SK-MEL-5 (cell line): ENCODE measurements around the gene HLA-DRB1. TPM values are rescaled to one million over a fixed set of nuclear protein-coding genes. Genes with fewer than 3 reads are reported as not detected.
"Not testable (repeated sequence)": the region's sequence is repeated elsewhere in the genome, so short reads cannot be mapped to it uniquely, and the experiment has no call there.

Experiments used
- DNase-seq: peaks from one replicate; pipeline ENCODE4 v3.0.0-alpha.2; 2016; ENCODE audit warnings: low read depth, low spot score
- in situ Hi-C: cut with HindIII; loops from 2 replicates; pipeline ENCODE4 v1.10.0; 2016; ENCODE audit warnings: low sequenced_read_pairs, high pct_unique_total_duplicates, low pct_unique_long_range_greater_than_20kb
- total RNA-seq: library from RNA; depleted of rRNA; stranded (reverse); fragments of >200 nt; shearing (Covaris generic); gene quantifications from 2 replicates; pipeline ENCODE4 v1.2.3, GENCODE V29; 2014

HLA-DRB1 gene
- total RNA-seq, 1 experiment from 2014 or later, result 2.1 TPM

DNA sequence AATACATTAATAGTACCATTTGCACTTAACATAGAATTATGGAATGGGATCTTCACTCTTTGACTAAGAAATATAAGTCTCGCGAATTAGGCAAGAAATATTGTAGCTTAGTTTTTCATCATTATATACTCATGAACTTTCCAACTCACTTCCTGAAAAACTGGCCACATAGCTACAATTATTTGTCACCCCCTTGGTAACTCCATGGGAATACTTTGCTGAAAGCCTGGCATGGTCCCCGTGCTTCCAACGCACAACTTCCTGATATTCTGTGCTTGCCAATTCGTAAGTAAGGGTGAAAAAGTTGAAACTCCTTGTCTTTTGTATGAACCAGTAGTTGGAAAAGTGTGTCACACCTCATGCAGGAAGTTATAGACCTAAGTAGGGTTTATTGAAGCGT, 23.8 kb upstream of the HLA-DRB1 start:
- in situ Hi-C loops, result no loop called here
- DNase-seq, result no peak

DNA sequence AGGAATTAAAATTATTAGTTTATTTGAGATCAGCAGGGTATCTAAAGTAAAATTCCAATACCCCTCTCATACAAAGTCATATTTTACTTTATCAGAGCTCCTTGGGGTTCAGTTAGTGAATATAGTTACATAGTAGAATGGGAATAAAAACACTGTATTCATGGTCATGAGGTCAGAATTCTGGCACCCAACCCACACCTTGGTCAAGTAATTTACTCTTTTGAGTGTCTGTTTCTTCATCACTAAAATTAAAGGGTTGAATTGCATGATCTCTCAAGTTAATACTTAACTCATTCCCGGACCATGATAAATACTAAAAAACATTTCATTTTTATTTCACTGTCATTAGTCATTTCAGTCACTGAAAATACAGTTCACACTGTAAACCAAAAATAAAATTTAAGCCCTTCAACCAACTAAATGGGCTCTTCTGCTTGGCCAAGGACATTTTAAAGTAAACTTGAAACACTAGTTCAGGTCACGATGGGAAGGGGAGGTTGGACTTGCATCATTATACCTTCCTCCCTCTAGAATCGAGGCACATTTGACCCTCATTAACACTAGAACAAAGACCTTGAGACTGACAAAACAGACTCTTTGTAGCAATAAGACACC, 21.1 kb upstream of the HLA-DRB1 start:
- no peak for DNase-seq
- in situ Hi-C loops, result no loop called here

DNA sequence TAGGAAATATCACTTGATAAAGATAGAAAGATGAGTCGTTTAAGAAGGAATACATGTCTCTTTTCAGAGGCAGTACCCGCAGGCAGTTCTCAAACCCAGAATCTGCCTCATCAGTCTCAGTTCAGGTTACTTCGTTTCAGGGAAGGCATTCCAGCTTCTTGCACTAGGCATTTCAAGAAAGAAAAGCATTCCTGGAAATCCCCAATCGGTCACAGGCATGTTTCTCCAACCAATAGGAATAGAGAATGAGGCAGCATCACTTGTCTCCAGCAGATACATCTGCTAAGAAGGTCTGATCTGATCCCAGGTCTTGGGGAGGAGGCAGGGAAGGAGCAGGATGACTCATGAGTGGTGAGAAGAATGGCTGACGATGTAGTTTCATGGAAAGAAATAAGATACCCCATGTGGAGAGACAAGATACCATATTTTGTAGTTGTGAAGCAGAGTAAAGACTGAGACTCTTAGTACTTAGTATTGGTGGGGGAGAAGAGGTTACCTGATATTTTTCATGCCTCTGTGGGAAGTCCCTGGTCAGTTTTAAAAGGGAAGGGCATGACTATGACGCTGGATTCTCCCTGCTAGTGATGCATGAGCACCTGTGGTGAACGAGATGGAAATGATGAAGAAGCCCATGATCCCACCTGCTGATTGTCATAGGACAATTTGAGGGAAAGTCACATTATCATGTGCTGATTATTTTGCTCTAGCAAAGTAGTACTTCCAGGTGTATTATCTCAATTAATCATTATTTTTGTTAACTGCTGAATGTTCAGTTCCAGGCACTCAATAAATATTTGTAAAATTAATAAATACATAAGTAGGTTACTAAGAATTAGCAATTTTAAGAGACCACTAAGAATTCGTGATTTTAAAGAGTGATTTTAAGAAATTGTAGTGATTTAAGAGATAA, 20.3 kb upstream of the HLA-DRB1 start:
- in situ Hi-C loops, result no loop called here

GRCh38 chr6:32609391-32609730, 19.7 kb upstream of the HLA-DRB1 start:
- in situ Hi-C loops, result no loop called here
- no peak for DNase-seq

More for the DNA sequence above, 20.3 kb upstream of the HLA-DRB1 start:
- DNase-seq, result peak; percentile 95

DNA sequence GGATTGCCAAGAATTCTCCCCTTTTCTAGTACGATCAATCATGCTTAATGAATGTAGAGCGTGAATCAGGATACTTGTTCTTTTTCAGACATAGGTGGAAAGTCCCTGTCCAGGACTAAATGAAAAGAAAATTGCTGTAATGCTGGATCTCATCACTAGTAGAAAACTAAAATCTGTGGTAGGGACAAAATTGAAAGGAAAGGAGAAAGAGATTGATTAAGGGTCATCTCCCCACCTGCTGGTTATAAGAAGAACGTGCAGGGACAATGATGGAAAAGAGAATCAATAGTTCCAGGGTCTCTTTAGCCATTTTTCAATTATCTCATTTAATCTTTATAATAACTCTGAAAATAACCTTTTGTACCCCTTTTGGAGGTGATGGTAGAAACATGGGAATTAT, 18.7 kb upstream of the HLA-DRB1 start:
- DNase-seq, result no peak
- in situ Hi-C loops, result no loop called here

DNA sequence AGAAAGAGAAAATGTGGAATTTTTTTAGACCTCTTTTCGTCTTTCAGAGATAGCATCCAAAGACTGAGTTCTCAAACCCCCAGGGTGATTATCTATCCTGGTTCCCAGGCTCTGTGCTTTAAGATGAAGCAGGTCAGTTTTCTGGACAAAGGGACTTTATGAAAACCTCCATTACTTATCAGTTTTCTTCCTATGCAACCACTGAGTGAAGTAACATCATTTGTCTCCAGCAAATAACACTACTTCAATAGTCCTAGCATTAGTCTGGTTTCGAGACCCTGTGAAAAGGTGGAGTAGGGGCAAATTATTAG, 18.3 kb upstream of the HLA-DRB1 start:
- in situ Hi-C loops, result no loop called here
- no peak for DNase-seq

GRCh38 chr6:32607263-32607987, 17.8 kb upstream of the HLA-DRB1 start:
- DNase-seq, result no peak

DNA sequence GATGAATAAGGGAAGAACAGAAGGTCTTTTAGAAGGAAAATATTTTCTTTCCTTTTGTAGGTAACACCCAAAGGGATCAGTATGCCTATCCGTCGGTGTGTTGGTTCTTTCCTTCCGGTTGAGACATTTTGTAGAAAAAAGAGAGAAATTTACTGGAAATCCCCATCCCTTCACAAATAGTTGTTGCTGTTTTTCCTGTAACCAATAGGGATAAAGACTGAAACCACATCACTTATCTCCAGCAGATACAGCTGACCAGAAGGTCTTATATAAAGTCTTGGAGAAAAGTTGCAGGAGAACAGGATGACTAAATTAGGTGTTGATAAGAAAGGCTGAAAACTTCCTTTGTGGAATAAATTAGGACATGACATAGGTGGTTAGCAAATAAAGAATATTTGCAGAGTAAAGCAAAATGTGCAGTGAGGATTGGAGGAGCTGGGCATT, 14.8 kb upstream of the HLA-DRB1 start:
- in situ Hi-C loops, result no loop called here
- DNase-seq, result peak; percentile 38

More at GRCh38 chr6:32607263-32607987, 17.8 kb upstream of the HLA-DRB1 start:
- in situ Hi-C loops, result no loop called here

DNA sequence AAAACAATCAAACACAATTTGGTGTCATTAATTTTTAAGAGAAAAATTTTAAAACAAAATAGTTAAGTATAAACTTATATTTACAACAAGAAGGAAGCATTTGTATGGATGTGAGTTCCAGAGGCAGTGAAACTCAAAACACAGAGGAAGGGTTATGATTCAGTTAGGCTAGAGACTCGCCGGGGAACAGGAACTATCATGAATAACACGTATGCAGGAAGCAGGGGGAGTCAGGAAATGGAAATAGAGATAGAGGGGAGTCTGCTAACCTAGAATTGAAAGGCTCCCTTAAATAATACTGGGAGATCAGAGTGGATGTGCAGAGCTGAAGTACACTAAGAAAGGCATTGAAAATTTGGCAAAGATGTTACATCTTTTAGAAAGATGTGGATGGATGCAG, 14.2 kb upstream of the HLA-DRB1 start:
- in situ Hi-C loops, result no loop called here
- DNase-seq, result no peak

DNA sequence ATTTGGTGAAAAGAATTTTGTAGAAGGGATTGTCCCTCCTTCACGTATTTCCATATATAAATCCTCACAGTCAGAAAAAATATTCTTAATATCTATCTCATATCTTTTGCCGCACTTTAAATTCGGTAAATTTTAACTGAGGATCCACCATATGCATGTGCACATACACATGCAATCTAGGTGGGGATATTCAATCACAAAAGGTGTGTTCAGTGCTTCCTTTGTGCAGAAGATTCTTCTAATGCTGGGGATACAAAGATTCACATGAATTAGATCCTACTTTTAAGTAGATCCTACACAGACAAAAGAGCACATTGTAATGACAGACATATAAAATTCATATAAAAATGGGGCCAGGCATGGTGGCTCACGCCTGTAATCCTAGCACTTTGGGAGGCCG, 13.6 kb upstream of the HLA-DRB1 start:
- in situ Hi-C loops, result no loop called here
- no peak for DNase-seq

DNA sequence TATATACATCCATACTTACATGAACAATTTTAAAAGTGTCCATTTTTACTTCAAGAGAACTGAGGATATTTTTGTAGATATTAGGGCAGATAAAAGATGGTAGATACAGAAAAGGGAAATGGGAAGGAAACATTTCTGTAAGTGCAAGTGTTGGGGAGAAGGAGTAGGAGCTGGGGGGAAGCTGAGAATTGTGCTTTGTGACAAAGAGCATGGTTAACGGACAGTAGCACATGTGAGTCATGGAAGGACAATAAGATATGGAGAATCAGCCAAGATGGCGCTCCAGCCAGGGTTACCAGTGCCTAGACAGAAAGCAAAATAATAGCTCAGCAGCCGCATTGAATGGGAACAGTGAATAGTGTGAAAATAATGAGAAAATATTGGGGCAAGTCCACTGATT, 12.7 kb upstream of the HLA-DRB1 start:
- DNase-seq, result no peak
- in situ Hi-C loops, result no loop called here

DNA sequence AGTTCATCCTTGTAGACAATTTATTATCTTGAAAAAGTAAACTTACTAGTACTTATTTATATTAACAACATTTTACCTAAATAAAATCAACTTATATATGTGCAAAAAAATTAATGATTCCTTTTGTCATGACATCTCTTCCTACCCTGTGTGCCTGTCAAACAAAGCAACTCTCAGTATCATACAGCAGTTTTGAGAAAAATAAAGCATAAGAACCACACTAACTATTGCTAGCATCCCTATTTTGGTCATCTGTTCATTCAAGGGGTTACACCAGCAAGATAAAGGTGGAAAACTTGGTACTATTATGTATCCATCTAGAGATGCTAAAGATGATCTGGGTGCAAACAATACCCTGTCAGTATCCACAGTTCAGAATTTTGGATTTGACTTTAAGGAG, 7.4 kb upstream of the HLA-DRB1 start:
- DNase-seq, result no peak
- in situ Hi-C loops, result no loop called here

- in situ Hi-C loops, DNase-seq: not testable (repeated sequence)
These were observed 1.1 kb upstream of the HLA-DRB1 start for GRCh38 chr6:32590713-32591112.

DNA sequence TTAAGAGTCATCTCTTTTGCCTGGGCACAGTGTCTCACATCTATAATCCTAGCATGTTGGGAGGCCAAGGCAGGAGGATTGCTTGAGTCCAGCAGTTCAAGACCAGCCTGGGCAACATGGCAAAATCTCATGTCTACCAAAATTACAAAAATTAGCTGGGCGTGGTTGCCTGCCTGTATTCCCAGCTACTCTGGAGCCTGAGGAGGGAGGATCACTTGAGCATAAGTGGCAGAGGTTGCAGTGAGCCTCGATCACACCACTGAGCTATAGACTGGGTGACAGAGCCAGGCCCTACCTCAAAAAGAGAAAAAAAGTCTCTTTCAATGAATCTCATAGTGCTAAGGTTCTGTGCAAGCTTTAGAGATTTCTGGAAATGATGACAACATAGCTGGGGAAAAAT, 1.5 kb downstream of the HLA-DRB1 start:
- in situ Hi-C loops, result no loop called here
- no peak for DNase-seq

GRCh38 chr6:32583527-32583898, 6.1 kb downstream of the HLA-DRB1 start:
- no peak for DNase-seq
- in situ Hi-C loops, result no loop called here

- DNase-seq, result no peak
- in situ Hi-C loops, result no loop called here
These were observed 8.1 kb downstream of the HLA-DRB1 start for GRCh38 chr6:32581315-32582095.

GRCh38 chr6:32580593-32580992, 9.1 kb downstream of the HLA-DRB1 start:
- in situ Hi-C loops, result no loop called here

DNA sequence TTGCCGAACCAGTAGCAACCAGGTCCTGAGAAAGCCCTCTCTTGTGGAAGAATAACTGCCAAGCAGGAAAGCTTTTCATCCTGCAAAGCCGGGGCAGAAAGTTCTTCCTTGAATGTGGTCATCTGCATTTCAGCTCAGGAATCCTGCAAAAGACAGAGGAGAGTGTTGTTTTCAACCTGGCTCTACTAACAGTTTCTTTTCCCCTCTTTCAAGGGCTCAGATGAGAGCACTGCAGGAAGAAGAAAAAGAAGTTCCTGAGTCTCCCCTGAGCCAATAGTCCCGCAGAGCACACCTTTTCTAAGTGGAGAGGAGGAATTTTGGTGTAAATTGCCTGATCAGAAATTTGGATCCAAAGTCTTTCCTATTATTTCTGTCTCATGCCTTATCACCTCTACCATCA, 10.7 kb downstream of the HLA-DRB1 start:
- DNase-seq, result no peak
- in situ Hi-C loops, result no loop called here

More at GRCh38 chr6:32580593-32580992, 9.1 kb downstream of the HLA-DRB1 start:
- DNase-seq, result no peak
